HEK293T (cell line): ENCODE measurements around the gene CSGALNACT2.

ENCODE experiments used
- BHLHE40 ChIP-seq: fragments of 450-650 bp; IDR thresholded peaks from 2 replicates; pipeline ENCODE4 v1.6.1; 2016; ENCODE audit warnings: mild to moderate bottlenecking, moderate library complexity, borderline replicate concordance
- ELF4 ChIP-seq: fragments of 450-650 bp; IDR thresholded peaks from 2 replicates; pipeline ENCODE4 v1.6.1; 2017; ENCODE audit warnings: antibody characterized with exemption
- FOXK2 ChIP-seq: fragments of 450-650 bp; IDR thresholded peaks from 2 replicates; pipeline ENCODE4 v1.6.1; 2016; ENCODE audit warnings: mild to moderate bottlenecking
- FOXM1 ChIP-seq: fragments of 450-650 bp; IDR thresholded peaks from 2 replicates; pipeline ENCODE4 v1.6.1; 2017; ENCODE audit warnings: mild to moderate bottlenecking, borderline replicate concordance
- NFRKB ChIP-seq: fragments of 450-650 bp; IDR thresholded peaks from 2 replicates; pipeline ENCODE4 v1.6.1; 2016; ENCODE audit warnings: mild to moderate bottlenecking, moderate library complexity
- SP1 ChIP-seq: fragments of 450-650 bp; IDR thresholded peaks from 2 replicates; pipeline ENCODE4 v1.6.1; 2017
- TARDBP ChIP-seq: fragments of 450-650 bp; IDR thresholded peaks from 2 replicates; pipeline ENCODE4 v1.6.1; 2016
- TF ChIP-seq, protein P1 (sequence below): fragments of 450-650 bp; IDR thresholded peaks from 2 replicates; pipeline ENCODE4 v1.6.1; 2016

DNA sequence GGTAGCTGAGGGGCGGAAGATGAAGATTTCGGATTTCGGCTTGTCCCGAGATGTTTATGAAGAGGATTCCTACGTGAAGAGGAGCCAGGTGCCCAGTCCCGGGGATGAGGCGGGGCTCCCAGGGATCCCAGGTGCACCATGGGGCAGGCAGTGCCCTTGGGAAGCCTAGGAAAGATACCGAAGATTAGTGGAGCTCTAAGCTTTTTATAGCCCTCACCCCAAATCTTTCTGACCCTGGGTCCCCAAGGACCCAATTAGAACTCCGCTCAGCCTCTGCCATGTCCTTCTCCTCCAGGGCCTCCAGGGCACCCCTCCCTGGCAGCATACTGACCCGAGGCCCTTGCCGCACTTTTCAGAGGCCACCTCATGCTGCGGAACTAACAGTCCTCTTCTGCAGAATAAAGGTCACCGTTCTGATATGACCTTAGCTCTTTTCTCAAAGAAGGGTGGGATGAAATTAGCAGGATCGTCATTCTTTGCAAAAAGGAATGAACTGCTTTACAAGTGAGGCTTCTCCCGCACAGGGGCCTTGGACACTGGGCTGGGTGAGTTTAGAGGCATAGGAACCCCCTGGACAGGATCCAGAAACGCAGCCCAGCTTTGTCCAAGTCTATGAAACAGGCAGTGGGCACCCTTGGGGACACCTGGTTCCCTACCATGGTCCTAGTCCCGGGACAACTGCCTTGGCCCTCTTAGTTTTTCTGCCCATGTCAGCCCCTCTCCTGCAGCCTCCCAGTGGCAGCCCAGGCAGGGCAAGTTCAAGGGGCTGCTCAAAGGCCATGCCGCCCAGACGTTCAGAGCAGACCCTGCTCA, 17.9 kb upstream of the CSGALNACT2 start:
- TF ChIP-seq ELF4: no peak
- no peak for TF ChIP-seq TARDBP
- no peak for TF ChIP-seq SP1
- no peak for TF ChIP-seq NFRKB
- TF ChIP-seq FOXK2: no peak
- TF ChIP-seq BHLHE40: no peak
- TF ChIP-seq, protein P1, sequence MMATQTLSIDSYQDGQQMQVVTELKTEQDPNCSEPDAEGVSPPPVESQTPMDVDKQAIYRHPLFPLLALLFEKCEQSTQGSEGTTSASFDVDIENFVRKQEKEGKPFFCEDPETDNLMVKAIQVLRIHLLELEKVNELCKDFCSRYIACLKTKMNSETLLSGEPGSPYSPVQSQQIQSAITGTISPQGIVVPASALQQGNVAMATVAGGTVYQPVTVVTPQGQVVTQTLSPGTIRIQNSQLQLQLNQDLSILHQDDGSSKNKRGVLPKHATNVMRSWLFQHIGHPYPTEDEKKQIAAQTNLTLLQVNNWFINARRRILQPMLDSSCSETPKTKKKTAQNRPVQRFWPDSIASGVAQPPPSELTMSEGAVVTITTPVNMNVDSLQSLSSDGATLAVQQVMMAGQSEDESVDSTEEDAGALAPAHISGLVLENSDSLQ: no peak
- TF ChIP-seq FOXM1: no peak
